Heart left ventricle (tissue), 16 donors: Measurements from ENCODE around the gene ARPC5L. TPM values are rescaled to one million over a fixed set of nuclear protein-coding genes. Genes with fewer than 3 reads are reported as not detected.

Experiments
- ATAC-seq, 4 donors: fragments of 200-7000 bp; cut with Tn5 transposase; one replicate each; pipeline ENCODE4 v1.9.1; 2020 to 2022; ENCODE audit warnings: moderate library complexity in 4 of 4, mild to moderate bottlenecking in 3 of 4, moderate number of reproducible peaks in 1 of 4
- DNase-seq, 5 donors: peaks; one replicate each; pipeline ENCODE4 v3.0.0-alpha.2; 2020
- H3K27ac ChIP-seq, 12 donors: fragments of 200-600 bp; sonication (generic) in 4 of 12; one replicate each; pipeline versions ENCODE4 v1.5.0 to v1.8.0; 2016 to 2022; ENCODE audit warnings: mild to moderate bottlenecking in 2 of 12
- H3K27me3 ChIP-seq, 9 donors: fragments of 200-600 bp; sonication (generic) in 2 of 9; one replicate each; pipeline versions ENCODE4 v1.5.1 to v1.8.0; 2016 to 2022; ENCODE audit warnings: mild to moderate bottlenecking in 3 of 9
- H3K36me3 ChIP-seq, 9 donors: fragments of 200-600 bp; sonication (generic) in 2 of 9; one replicate each; pipeline versions ENCODE4 v1.5.0 to v1.8.0; 2018 to 2022; ENCODE audit warnings: mild to moderate bottlenecking in 2 of 9
- H3K4me1 ChIP-seq, 12 donors: fragments of 200-600 bp; sonication (generic) in 4 of 12; one replicate each; pipeline versions ENCODE4 v1.5.0 to v1.8.0; 2016 to 2022; ENCODE audit warnings: mild to moderate bottlenecking in 3 of 12
- H3K4me3 ChIP-seq, 12 donors: fragments of 200-600 bp; sonication (generic) in 4 of 12; one replicate each; pipeline versions ENCODE4 v1.5.0 to v1.8.0; 2017 to 2022; ENCODE audit warnings: mild to moderate bottlenecking in 9 of 12, moderate library complexity in 4 of 12
- H3K9me3 ChIP-seq, 12 donors: fragments of 200-600 bp; sonication (generic) in 4 of 12; one replicate each; pipeline versions ENCODE4 v1.5.0 to v1.8.0; 2016 to 2022; ENCODE audit warnings: mild to moderate bottlenecking in 1 of 12
- CTCF ChIP-seq, 12 donors: fragments of 200-600 bp; sonication (generic) in 4 of 12; IDR thresholded peaks; one replicate each; pipeline versions ENCODE4 v1.5.0 to v1.8.0; 2018 to 2022; ENCODE audit warnings: antibody characterized with exemption in 12 of 12, mild to moderate bottlenecking in 5 of 12
- POLR2A ChIP-seq, 2 donors: fragments of 450-650 bp; IDR thresholded peaks; one replicate each; pipeline ENCODE4 v1.6.1; 2017; ENCODE audit warnings: antibody characterized with exemption in 2 of 2, mild to moderate bottlenecking in 2 of 2, moderate library complexity in 2 of 2
- WGBS, 4 donors: extraction: QIAGEN DNeasy Blood & Tissue Kit in 2 of 4; methylation state at CpG; one replicate each; pipeline versions ENCODE4 v1.1.5 to v1.1.7; 2013 to 2018; 5-methylcytosine and 5-hydroxymethylcytosine counted together
- intact Hi-C, 10 donors: fragments of 100-400 bp; cut with DNase I; formaldehyde crosslinking; loops; one replicate each; pipeline versions ENCODE4 v1.11.1 to v1.14.2; 2022
- polyA plus RNA-seq, 2 donors: library from polyadenylated mRNA; stranded (reverse); fragments of 200-250 nt; gene quantifications; one replicate each; pipeline ENCODE4 v1.2.3, GENCODE V29; 2013
- total RNA-seq, 9 donors: library from RNA; depleted of rRNA in 2 of 9; stranded (reverse); fragments of >200 nt in 2 of 9; fragmentation: NEBNext Ultra II Directional in 3 of 9; extraction: Animal tissue kit (Norgen Biotek cat#: 25700) in 3 of 9; gene quantifications; one replicate each; pipeline versions ENCODE4 v1.1.0 to v1.2.4, GENCODE V29; 2016 to 2023
- donor health status: ischemic (EF 13 %, LVEDD 7.1; RV severe dilation, severe dysfunction).
- donor health status: healthy with polysubstance abuse.
- donor health status: DM: no; HTN: yes; CAD: no.
- donor health status: DM: no; HTN: no; CAD: no.
- donor health status: ischemic (EF 25% LVEDD 6.9; RV normal size, moderate dysfunction).
- donor health status: ischemic (EF 25% LVEDD 5.7; RV mildly dilated, moderate dysfunction).
- donor health status: healthy.
- donor health status: DM: yes; HTN: yes; CAD: no.
- donor health status: ischemic (EF 35%, LVEDD 5.7; RV mildly dilated, moderate dysfunction).
- donor health status: nonischemic (EF 11% LVEDD 7.7; RV severe dilation, severe dysfunction).
- donor health status: DM: yes; HTN: yes; CAD: no.
- donor health status: PGD.
- donor health status: ischemic (EF 29% LVEDD 5.4; RV normal size, mild dysfunction).
- donor health status: nonischemic (EF 23%, LVEDD 6.1; RV moderate dilation, normal function).

The ARPC5L gene
- total and polyA plus RNA-seq, 11 donors, result 27.0 to 102 (median 39.7) TPM

- Histone ChIP-seq H3K36me3 (no peaks in the 10 kb centered on the region), H3K4me3 (no peak overlapping the region), H3K4me1 (peaks cover 0 to 19% (median 10%) of the 10 kb centered on the region in 12 donors), H3K27ac (no peak overlapping the region), H3K9me3 (peaks cover 0 to 6% (median 0%) of the 10 kb centered on the region in 12 donors), H3K27me3 (no peaks in the 10 kb centered on the region)
- TF ChIP-seq CTCF (IDR thresholded peaks at IDR 0.05) (no peak), POLR2A (IDR thresholded peaks at IDR 0.05) (no peak)
- no peak for ATAC-seq
- no peak for DNase-seq
- 50 to 65% (median 62%) methylated on average over 12 of the region's 12 CpGs for WGBS, 4 donors
- intact Hi-C loops, result no loop called here
Observed at GRCh38 chr9:124820698-124821623, 41.0 kb upstream of the ARPC5L start.

- ATAC-seq (no peak), DNase-seq (no peak)
- TF ChIP-seq POLR2A (IDR thresholded peaks at IDR 0.05) (no peak), CTCF (IDR thresholded peaks at IDR 0.05) (no peak)
- 51 to 60% (median 54%) methylated on average over 2 of the region's 2 CpGs for WGBS, 4 donors
- no peak overlapping the region for H3K27ac ChIP-seq
- peaks cover 0 to 14% (median 0%) of the 10 kb centered on the region in 12 donors for H3K9me3 ChIP-seq
- no peaks in the 10 kb centered on the region for H3K36me3 ChIP-seq
- H3K27me3 ChIP-seq, result no peaks in the 10 kb centered on the region
- H3K4me3 ChIP-seq, result no peak overlapping the region
- H3K4me1 ChIP-seq, result peaks cover 0 to 34% (median 20%) of the 10 kb centered on the region in 12 donors
- intact Hi-C loops, result no loop called here
Observed at GRCh38 chr9:124828489-124829333, 33.2 kb upstream of the ARPC5L start.

GRCh38 chr9:124829334-124829669, 32.6 kb upstream of the ARPC5L start:
- H3K36me3 ChIP-seq, result no peaks in the 10 kb centered on the region
- H3K4me3 ChIP-seq, result no peak overlapping the region
- DNase-seq (no peak), ATAC-seq (no peak)
- H3K4me1 ChIP-seq, result peaks cover 0 to 39% (median 23%) of the 10 kb centered on the region in 12 donors
- H3K27me3 ChIP-seq, result no peaks in the 10 kb centered on the region
- no peak overlapping the region for H3K27ac ChIP-seq
- intact Hi-C loops, result no loop called here
- TF ChIP-seq POLR2A (IDR thresholded peaks at IDR 0.05) (no peak), CTCF (IDR thresholded peaks at IDR 0.05) (no peak)
- 56 to 61% (median 60%) methylated on average over 5 of the region's 5 CpGs for WGBS, 4 donors
- H3K9me3 ChIP-seq, result peaks cover 0 to 14% (median 0%) of the 10 kb centered on the region in 12 donors

GRCh38 chr9:124830593-124830992, 31.3 kb upstream of the ARPC5L start:
- peaks cover 0 to 52% (median 35%) of the 10 kb centered on the region in 12 donors for H3K4me1 ChIP-seq
- 69 to 81% (median 74%) methylated on average over 4 of the region's 4 CpGs for WGBS, 4 donors
- H3K36me3 ChIP-seq, result no peaks in the 10 kb centered on the region
- DNase-seq (no peak), ATAC-seq (no peak)
- no peaks in the 10 kb centered on the region for H3K27me3 ChIP-seq
- TF ChIP-seq POLR2A (IDR thresholded peaks at IDR 0.05) (no peak), CTCF (IDR thresholded peaks at IDR 0.05) (no peak)
- no peak overlapping the region for H3K27ac ChIP-seq
- no peak overlapping the region for H3K4me3 ChIP-seq
- peaks cover 0 to 7% (median 0%) of the 10 kb centered on the region in 12 donors for H3K9me3 ChIP-seq
- intact Hi-C loops, result loop anchor here in 2 of 10 donors (5.0 kb wide), 2 partner anchors 33 to 53 kb away; partner anchors contain the start of gene OLFML2A (in 2 of the 2)
